HG02588 (cell line): Measurements from ENCODE around the gene CSK.

Experiments used
- ATAC-seq: cut with Tn5 transposase; IDR thresholded peaks from one replicate; pipeline ENCODE4 v1.9.1; 2021; ENCODE audit warnings: mild to moderate bottlenecking, moderate library complexity; ENCODE audit not compliant: unreplicated experiment

Gene CSK

GRCh38 chr15:74822233-74822632 lies 40.4 kb downstream of the CSK start:
- ATAC-seq: no peak

GRCh38 chr15:74823324-74823723 lies 41.4 kb downstream of the CSK start:
- ATAC-seq: no peak

GRCh38 chr15:74824976-74825375 lies 43.1 kb downstream of the CSK start:
- ATAC-seq: no peak

- no peak for ATAC-seq
These were observed 44.0 kb downstream of the CSK start for GRCh38 chr15:74825866-74826265.

GRCh38 chr15:74826364-74826819 lies 44.5 kb downstream of the CSK start, which contains the start of gene CPLX3:
Gene CPLX3 (plus strand): TSS chr15:74826627. CDS start chr15:74826704, 77 bp downstream.
- no peak for ATAC-seq

GRCh38 chr15:74826921-74827320 lies 45.0 kb downstream of the CSK start:
- ATAC-seq: no peak

- ATAC-seq: no peak
These were observed 45.7 kb downstream of the CSK start for GRCh38 chr15:74827614-74828013.

- no peak for ATAC-seq
These were observed 47.0 kb downstream of the CSK start for GRCh38 chr15:74828835-74829234.

- ATAC-seq: no peak
These were observed 47.6 kb downstream of the CSK start for GRCh38 chr15:74829486-74829885.

- ATAC-seq: no peak
These were observed 48.1 kb downstream of the CSK start for GRCh38 chr15:74829991-74830390.

GRCh38 chr15:74830868-74831267 lies 49.0 kb downstream of the CSK start:
- no peak for ATAC-seq

- no peak for ATAC-seq
These were observed 50.1 kb downstream of the CSK start for GRCh38 chr15:74831813-74832495.

GRCh38 chr15:74832826-74833225 lies 50.9 kb downstream of the CSK start:
- no peak for ATAC-seq

GRCh38 chr15:74833376-74834107 lies 51.7 kb downstream of the CSK start:
- ATAC-seq: no peak

GRCh38 chr15:74835312-74835823 lies 53.5 kb downstream of the CSK start:
- no peak for ATAC-seq

GRCh38 chr15:74836846-74837245 lies 55.0 kb downstream of the CSK start:
- ATAC-seq: no peak

GRCh38 chr15:74837482-74838136 lies 55.7 kb downstream of the CSK start:
- ATAC-seq: no peak

GRCh38 chr15:74838137-74838516 lies 56.2 kb downstream of the CSK start:
- ATAC-seq: no peak

GRCh38 chr15:74838746-74839525 lies 57.1 kb downstream of the CSK start:
- ATAC-seq: no peak

GRCh38 chr15:74839526-74840395 lies 57.9 kb downstream of the CSK start:
- ATAC-seq: no peak
